ENCODE results near the gene TMTC2.

Gene TMTC2

DNA sequence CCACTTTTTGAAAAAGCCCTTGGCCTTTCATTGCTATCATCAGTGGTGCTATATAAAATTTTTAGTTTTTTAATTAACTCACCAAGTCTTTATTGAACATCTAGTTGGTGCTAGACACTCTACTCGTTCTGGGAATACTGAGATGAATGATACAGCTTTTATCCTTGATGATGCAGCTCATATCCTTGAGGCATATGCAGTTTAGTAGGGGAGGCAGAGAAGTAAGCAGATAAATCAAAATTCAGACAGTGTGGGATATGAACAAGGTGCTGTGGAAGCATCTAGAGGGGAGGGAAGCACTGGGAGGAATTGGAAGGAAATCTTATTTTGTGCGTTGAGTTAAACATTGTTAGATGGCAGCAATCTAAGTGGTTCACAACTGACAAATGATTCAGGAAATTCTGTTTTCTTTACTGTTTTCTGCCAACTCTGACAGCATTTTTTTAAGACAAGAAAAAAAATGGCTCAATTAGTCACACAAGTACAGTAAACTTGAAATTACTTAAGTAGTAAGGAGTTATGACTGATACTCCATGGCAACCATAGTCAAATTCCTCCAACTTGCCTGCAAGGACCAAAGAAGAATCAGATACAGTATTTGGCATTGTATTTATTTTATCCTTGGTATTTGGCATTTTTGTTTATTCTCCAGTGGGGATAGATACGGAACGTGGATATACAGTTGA is 119.2 kb downstream of the TMTC2 start:
- Histone ChIP-seq H3K9ac (ENCODE audit: low read length) (no peak overlapping the region), H3K79me2 (ENCODE audit: insufficient read depth, low read length) (no peaks in the 10 kb centered on the region), H3K27ac (ENCODE audit: low read depth, low read length, poor library complexity, severe bottlenecking) (no peak overlapping the region), H3F3A (ENCODE audit: insufficient read depth, low read length) (no peaks in the 10 kb centered on the region), H3K9me3 (ENCODE audit: low read length) (no peaks in the 10 kb centered on the region), H3K9me2 (ENCODE audit: low read depth, low read length) (no peaks in the 10 kb centered on the region), H3K4me2 (ENCODE audit: low read length) (no peak overlapping the region), H3K36me3 (ENCODE audit: insufficient read depth, low read length) (no peaks in the 10 kb centered on the region), H3K4me3 (ENCODE audit: low read depth, low read length, poor library complexity, severe bottlenecking) (no peak overlapping the region), H3K27me3 (ENCODE audit: insufficient read depth, low read length) (no peaks in the 10 kb centered on the region), H4K20me1 (ENCODE audit: insufficient read depth, low read length) (no peaks in the 10 kb centered on the region), H3K4me1 (ENCODE audit: insufficient read depth, low read length, severe bottlenecking) (no peaks in the 10 kb centered on the region), H2AFZ (ENCODE audit: low read length) (no peak overlapping the region)
- TF ChIP-seq, protein P1, sequence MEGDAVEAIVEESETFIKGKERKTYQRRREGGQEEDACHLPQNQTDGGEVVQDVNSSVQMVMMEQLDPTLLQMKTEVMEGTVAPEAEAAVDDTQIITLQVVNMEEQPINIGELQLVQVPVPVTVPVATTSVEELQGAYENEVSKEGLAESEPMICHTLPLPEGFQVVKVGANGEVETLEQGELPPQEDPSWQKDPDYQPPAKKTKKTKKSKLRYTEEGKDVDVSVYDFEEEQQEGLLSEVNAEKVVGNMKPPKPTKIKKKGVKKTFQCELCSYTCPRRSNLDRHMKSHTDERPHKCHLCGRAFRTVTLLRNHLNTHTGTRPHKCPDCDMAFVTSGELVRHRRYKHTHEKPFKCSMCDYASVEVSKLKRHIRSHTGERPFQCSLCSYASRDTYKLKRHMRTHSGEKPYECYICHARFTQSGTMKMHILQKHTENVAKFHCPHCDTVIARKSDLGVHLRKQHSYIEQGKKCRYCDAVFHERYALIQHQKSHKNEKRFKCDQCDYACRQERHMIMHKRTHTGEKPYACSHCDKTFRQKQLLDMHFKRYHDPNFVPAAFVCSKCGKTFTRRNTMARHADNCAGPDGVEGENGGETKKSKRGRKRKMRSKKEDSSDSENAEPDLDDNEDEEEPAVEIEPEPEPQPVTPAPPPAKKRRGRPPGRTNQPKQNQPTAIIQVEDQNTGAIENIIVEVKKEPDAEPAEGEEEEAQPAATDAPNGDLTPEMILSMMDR (IDR thresholded peaks at IDR 0.05; ENCODE audit: low read length): no peak
- no peak for TF ChIP-seq EZH2 (IDR thresholded peaks at IDR 0.05; ENCODE audit: borderline replicate concordance, low read length)

DNA sequence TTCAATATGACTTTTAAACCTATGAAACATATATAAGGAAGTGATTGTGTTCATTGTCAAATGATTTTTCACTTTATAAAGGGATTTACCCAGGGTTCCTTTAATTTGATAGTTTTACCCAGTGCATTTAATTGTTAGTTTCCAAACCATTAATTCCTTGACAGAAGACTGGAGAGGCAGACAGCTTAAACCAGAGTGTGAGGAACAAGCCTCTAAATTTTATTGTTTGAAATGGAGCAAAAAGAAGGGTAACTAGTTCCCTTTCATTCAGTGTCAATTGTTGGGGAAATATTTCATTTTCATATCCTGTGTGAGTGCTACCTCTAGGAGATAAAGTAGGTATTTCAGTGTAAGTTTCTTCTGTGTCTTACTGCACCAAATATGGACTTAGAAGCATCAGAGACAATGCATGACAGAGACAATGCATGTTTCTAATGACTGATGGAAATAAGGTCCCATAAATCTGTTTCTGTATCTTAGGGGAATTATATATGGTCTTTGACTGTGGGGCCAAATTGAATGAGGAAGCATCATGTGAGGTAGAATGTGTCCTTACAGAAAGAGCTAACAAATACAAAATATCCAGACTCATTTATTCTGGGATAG is 120.5 kb downstream of the TMTC2 start:
- Histone ChIP-seq H3K27me3 (ENCODE audit: insufficient read depth, low read length) (no peaks in the 10 kb centered on the region), H3K9me3 (ENCODE audit: low read length) (no peaks in the 10 kb centered on the region), H3K27ac (ENCODE audit: low read depth, low read length, poor library complexity, severe bottlenecking) (no peak overlapping the region), H3K36me3 (ENCODE audit: insufficient read depth, low read length) (no peaks in the 10 kb centered on the region), H4K20me1 (ENCODE audit: insufficient read depth, low read length) (no peaks in the 10 kb centered on the region), H3F3A (ENCODE audit: insufficient read depth, low read length) (no peaks in the 10 kb centered on the region), H3K79me2 (ENCODE audit: insufficient read depth, low read length) (no peaks in the 10 kb centered on the region), H3K4me1 (ENCODE audit: insufficient read depth, low read length, severe bottlenecking) (no peaks in the 10 kb centered on the region), H3K4me2 (ENCODE audit: low read length) (no peak overlapping the region), H2AFZ (ENCODE audit: low read length) (no peak overlapping the region), H3K9ac (ENCODE audit: low read length) (no peak overlapping the region), H3K4me3 (ENCODE audit: low read depth, low read length, poor library complexity, severe bottlenecking) (no peak overlapping the region), H3K9me2 (ENCODE audit: low read depth, low read length) (no peaks in the 10 kb centered on the region)
- TF ChIP-seq, protein P1 (IDR thresholded peaks at IDR 0.05; ENCODE audit: low read length): no peak
- no peak for TF ChIP-seq EZH2 (IDR thresholded peaks at IDR 0.05; ENCODE audit: borderline replicate concordance, low read length)

DNA sequence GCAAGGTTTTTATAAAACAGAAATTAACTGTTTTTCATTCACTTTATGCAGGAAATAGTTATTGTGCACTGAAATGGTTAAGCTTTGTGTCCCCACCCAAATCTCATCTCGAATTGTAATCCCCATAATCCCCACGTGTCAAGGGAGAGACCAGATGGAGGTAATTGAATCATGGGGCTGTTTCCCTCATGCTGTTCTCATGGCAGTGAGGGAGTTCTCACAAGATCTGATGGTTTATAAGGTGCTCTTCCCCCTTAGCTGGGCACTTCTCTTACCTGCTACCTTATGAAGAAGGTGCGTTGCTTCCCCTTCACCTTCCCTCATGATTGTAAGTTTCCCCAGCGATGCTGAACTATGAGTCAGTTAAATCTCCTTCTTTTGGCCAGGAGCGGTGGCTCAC is 123.9 kb downstream of the TMTC2 start:
- Histone ChIP-seq H3K27ac (ENCODE audit: low read depth, low read length, poor library complexity, severe bottlenecking) (no peak overlapping the region), H4K20me1 (ENCODE audit: insufficient read depth, low read length) (no peaks in the 10 kb centered on the region), H3K9ac (ENCODE audit: low read length) (no peak overlapping the region), H2AFZ (ENCODE audit: low read length) (no peak overlapping the region), H3K36me3 (ENCODE audit: insufficient read depth, low read length) (no peaks in the 10 kb centered on the region), H3F3A (ENCODE audit: insufficient read depth, low read length) (no peaks in the 10 kb centered on the region), H3K9me3 (ENCODE audit: low read length) (no peaks in the 10 kb centered on the region), H3K4me2 (ENCODE audit: low read length) (no peak overlapping the region), H3K4me3 (ENCODE audit: low read depth, low read length, poor library complexity, severe bottlenecking) (no peak overlapping the region), H3K4me1 (ENCODE audit: insufficient read depth, low read length, severe bottlenecking) (no peaks in the 10 kb centered on the region), H3K79me2 (ENCODE audit: insufficient read depth, low read length) (no peaks in the 10 kb centered on the region), H3K9me2 (ENCODE audit: low read depth, low read length) (no peaks in the 10 kb centered on the region), H3K27me3 (ENCODE audit: insufficient read depth, low read length) (no peaks in the 10 kb centered on the region)
- no peak for TF ChIP-seq EZH2 (IDR thresholded peaks at IDR 0.05; ENCODE audit: borderline replicate concordance, low read length)
- TF ChIP-seq, protein P1 (IDR thresholded peaks at IDR 0.05; ENCODE audit: low read length): no peak
